ENCODE results near the gene ATAD2B.

DNA sequence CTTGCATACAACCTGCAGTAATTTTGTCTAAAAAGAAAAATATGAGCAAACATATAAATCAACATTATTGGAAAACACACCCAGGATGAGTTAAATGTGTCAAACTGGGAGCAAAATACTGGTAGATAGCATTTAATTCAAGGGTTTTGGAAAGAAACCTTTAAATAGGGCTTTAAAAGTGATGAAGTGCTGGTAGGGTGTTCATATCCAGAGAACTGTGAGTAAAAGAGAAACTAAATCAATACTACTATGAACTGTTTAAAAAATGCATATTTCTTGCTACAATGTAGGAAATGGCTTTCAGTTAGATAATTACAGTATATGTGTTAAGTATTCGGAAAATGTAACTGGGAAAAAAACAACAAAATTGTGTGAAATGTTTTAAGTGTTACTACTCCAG is 117.8 kb downstream of the ATAD2B start:
- TF ChIP-seq, protein P1, sequence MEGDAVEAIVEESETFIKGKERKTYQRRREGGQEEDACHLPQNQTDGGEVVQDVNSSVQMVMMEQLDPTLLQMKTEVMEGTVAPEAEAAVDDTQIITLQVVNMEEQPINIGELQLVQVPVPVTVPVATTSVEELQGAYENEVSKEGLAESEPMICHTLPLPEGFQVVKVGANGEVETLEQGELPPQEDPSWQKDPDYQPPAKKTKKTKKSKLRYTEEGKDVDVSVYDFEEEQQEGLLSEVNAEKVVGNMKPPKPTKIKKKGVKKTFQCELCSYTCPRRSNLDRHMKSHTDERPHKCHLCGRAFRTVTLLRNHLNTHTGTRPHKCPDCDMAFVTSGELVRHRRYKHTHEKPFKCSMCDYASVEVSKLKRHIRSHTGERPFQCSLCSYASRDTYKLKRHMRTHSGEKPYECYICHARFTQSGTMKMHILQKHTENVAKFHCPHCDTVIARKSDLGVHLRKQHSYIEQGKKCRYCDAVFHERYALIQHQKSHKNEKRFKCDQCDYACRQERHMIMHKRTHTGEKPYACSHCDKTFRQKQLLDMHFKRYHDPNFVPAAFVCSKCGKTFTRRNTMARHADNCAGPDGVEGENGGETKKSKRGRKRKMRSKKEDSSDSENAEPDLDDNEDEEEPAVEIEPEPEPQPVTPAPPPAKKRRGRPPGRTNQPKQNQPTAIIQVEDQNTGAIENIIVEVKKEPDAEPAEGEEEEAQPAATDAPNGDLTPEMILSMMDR (IDR thresholded peaks at IDR 0.05) = no peak
- no peak for TF ChIP-seq POLR2A (IDR thresholded peaks at IDR 0.05)

Data from heart left ventricle (tissue), 13 donors.